Prostate gland (tissue), 2 donors: ENCODE measurements around the gene SLC10A7. TPM values are rescaled to one million over a fixed set of nuclear protein-coding genes. Genes with fewer than 3 reads are reported as not detected.
A peak's percentile ranks its signal among the peaks of the same experiment; 100 is the strongest.

Source experiments
- DNase-seq: peaks from one replicate; pipeline ENCODE4 v3.0.0-alpha.2; 2019; ENCODE audit warnings: low spot score
- H3K27ac ChIP-seq, 2 donors: fragments of 200-600 bp; sonication (generic); 2 replicates each; pipeline ENCODE4 v1.5.1; 2017 to 2019
- H3K27me3 ChIP-seq: fragments of 200-600 bp; sonication (generic); replicated peaks from 2 replicates; pipeline ENCODE4 v1.5.1; 2019; ENCODE audit not compliant: insufficient read depth
- H3K36me3 ChIP-seq, 2 donors: fragments of 200-600 bp; sonication (generic); 1 replicate in 1 of 2; 2 replicates in 1 of 2; pipeline versions ENCODE4 v1.5.1 to v1.8.1; 2017 to 2019
- H3K4me1 ChIP-seq: fragments of 200-600 bp; sonication (generic); replicated peaks from 2 replicates; pipeline ENCODE4 v1.5.1; 2019
- H3K4me3 ChIP-seq, 2 donors: fragments of 200-600 bp; sonication (generic); 2 replicates each; pipeline ENCODE4 v1.5.1; 2017 to 2019
- H3K9me3 ChIP-seq: fragments of 200-600 bp; sonication (generic); 2 replicates; pipeline ENCODE4 v1.5.1; 2017
- CTCF ChIP-seq, 4 experiments: fragments of 200-600 bp in 2 of 4; fragments of 450-650 bp in 2 of 4; sonication (generic) in 2 of 4; IDR thresholded peaks; 1 replicate in 3 of 4; 2 replicates in 1 of 4; pipeline ENCODE4 v1.5.1; 2016 to 2019; ENCODE audit warnings: antibody characterized with exemption in 4 of 4, mild to moderate bottlenecking in 2 of 4, moderate library complexity in 2 of 4
- POLR2A ChIP-seq: fragments of 450-650 bp; IDR thresholded peaks from one replicate; pipeline ENCODE4 v1.6.1; 2016; ENCODE audit warnings: antibody characterized with exemption, mild to moderate bottlenecking
- POLR2AphosphoS5 ChIP-seq: sonication (generic); formaldehyde crosslinking; IDR thresholded peaks from one replicate; pipeline ENCODE4 v1.6.1; 2017; ENCODE audit warnings: antibody characterized with exemption
- WGBS: methylation state at CpG from one replicate; pipeline ENCODE4 v1.1.5; 2018; 5-methylcytosine and 5-hydroxymethylcytosine counted together
- intact Hi-C: fragments of 100-400 bp; cut with DNase I; formaldehyde crosslinking; loops from one replicate; pipeline ENCODE4 v1.14.2; 2022
- total RNA-seq, 2 donors: library from RNA; depleted of rRNA; stranded (reverse); fragments of >200 nt; gene quantifications; one replicate each; pipeline ENCODE4 v1.1.0, GENCODE V29; 2016

Gene SLC10A7
- total RNA-seq, 2 donors from 2014 or later: 9.9 to 11.2 TPM

DNA sequence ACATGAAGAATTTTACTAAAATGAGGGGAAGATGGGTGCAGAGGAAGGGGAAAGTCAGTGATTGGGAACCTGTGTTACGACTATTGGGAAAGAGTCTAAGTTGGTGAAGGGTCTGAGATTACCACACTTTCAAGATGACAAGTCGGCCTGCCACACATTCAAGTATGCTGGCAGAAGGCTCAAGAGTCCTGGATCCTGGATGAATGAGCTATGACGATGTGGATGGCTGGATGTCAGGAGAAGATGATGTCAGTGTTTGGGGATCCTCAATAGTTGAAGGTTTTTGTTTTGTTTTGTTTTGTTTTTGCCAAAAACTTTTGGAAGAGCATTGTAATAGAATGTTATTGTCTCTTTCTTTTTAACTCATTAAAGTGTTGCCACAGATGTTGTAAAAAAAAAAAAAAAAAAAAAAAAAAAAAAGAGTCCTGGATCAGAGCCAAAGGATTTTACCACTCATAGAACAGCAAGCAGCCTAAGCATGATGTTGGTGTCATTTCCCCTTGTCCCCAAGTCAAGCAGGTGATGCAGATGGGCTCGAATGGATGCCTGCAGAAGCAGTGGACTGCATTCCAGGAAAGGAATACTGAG lies 186.8 kb downstream of the SLC10A7 start:
- intact Hi-C loops: no loop called here
- no peak overlapping the region for H3K4me3 ChIP-seq
- no peaks in the 10 kb centered on the region for H3K4me1 ChIP-seq
- WGBS: 85% methylated on average over 4 of the region's 4 CpGs
- no peaks in the 10 kb centered on the region for H3K36me3 ChIP-seq
- H3K9me3 ChIP-seq: no peaks in the 10 kb centered on the region
- no peak for DNase-seq
- no peaks in the 10 kb centered on the region for H3K27me3 ChIP-seq
- no peak overlapping the region for H3K27ac ChIP-seq
- TF ChIP-seq CTCF (IDR thresholded peaks at IDR 0.05) (no peak), POLR2A (no peak), POLR2AphosphoS5 (no peak)

DNA sequence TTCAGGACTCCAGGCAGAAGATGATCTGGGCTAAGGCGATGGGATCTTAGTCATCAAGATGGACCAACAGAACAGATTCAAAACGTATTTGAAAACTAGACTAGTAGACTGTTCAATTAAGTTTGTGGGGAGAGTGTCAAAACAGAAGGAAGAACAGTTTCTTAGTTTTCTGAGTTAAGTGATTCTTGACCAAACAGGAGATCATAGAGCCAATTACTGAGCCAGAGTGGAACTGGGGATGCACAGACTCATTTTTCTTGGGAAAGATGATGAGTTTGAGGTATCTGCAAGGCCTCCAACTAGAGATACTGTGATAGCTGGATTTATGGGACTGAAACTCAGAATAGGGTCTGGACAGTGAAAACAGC lies 187.9 kb downstream of the SLC10A7 start:
- DNase-seq: no peak
- TF ChIP-seq CTCF (IDR thresholded peaks at IDR 0.05) (no peak), POLR2AphosphoS5 (no peak), POLR2A (no peak)
- intact Hi-C loops: no loop called here
- H3K36me3 ChIP-seq: no peaks in the 10 kb centered on the region
- no peaks in the 10 kb centered on the region for H3K4me1 ChIP-seq
- 39% methylated on average over 2 of the region's 2 CpGs for WGBS
- no peaks in the 10 kb centered on the region for H3K9me3 ChIP-seq
- H3K27ac ChIP-seq: no peak overlapping the region
- no peak overlapping the region for H3K4me3 ChIP-seq
- H3K27me3 ChIP-seq: no peaks in the 10 kb centered on the region

DNA sequence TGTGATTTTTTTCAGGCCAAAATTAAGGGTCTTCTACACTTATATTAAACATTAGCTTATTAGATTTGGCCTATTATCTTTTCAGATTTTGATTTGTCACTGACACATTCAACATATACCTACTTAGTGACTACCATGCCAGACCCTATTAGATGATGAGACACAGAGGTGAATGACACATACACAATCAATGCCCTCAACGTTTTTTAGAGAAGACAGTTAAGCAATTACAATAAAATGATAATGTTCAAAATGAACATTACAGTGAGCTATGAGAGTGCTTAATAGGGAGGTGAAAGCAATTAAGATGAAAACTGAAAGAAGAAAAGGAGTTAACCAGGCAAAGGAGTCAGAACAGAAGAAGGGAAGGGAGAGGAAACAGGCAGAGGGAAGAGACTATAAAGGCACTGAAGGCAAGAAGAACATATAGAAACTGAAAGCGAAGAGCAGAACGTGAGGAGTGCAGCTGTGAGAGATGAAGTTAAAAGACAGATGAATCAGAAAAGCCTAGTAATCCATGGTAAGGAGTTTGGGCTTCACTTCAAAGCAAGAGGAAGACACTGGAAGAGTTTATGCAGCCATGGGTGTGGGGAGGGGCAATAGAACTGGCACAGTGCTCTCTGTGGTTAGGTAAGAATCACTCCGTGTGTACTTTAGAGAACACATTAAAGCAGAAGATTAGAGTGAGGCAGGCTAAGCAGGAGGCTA lies 188.4 kb downstream of the SLC10A7 start:
- no peak overlapping the region for H3K4me3 ChIP-seq
- no peaks in the 10 kb centered on the region for H3K27me3 ChIP-seq
- intact Hi-C loops: no loop called here
- no peaks in the 10 kb centered on the region for H3K9me3 ChIP-seq
- H3K36me3 ChIP-seq: no peaks in the 10 kb centered on the region
- no peak overlapping the region for H3K27ac ChIP-seq
- 34% methylated on average over 4 of the region's 4 CpGs for WGBS
- no peak for TF ChIP-seq CTCF (IDR thresholded peaks at IDR 0.05)
- peak; percentile 55 for TF ChIP-seq POLR2AphosphoS5
- peak; percentile 16 for DNase-seq
- H3K4me1 ChIP-seq: no peaks in the 10 kb centered on the region

DNA sequence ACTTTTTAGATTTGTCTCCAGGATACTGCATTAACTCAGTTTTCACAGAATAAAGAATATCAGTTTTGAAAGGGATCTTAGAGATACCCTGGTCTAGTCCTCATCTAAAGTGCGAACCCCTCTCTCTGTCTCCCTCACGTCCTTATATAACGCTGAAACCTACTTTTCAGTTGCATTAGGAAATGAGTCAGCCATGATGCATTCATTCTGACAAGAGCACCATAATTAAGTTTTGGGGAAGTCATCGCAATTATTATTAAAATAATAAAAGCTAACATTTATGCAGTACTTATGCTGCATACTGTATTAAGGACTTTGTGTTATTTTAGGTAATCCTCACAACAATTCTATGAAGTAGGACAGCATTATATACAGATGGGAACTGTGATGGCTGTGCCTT lies 191.3 kb downstream of the SLC10A7 start:
- Histone ChIP-seq H3K9me3 (no peaks in the 10 kb centered on the region), H3K27ac (no peak overlapping the region), H3K27me3 (no peaks in the 10 kb centered on the region), H3K36me3 (no peaks in the 10 kb centered on the region), H3K4me3 (no peak overlapping the region), H3K4me1 (no peaks in the 10 kb centered on the region)
- no peak for TF ChIP-seq CTCF (IDR thresholded peaks at IDR 0.05)
- no peak for TF ChIP-seq POLR2A
- no peak for TF ChIP-seq POLR2AphosphoS5
- intact Hi-C loops: no loop called here
- DNase-seq: no peak
- WGBS: 91% methylated on average over 4 of the region's 4 CpGs

- Histone ChIP-seq H3K4me3 (no peak overlapping the region), H3K27me3 (no peaks in the 10 kb centered on the region), H3K27ac (no peak overlapping the region), H3K4me1 (no peaks in the 10 kb centered on the region), H3K36me3 (no peaks in the 10 kb centered on the region), H3K9me3 (no peaks in the 10 kb centered on the region)
- DNase-seq: no peak
- TF ChIP-seq CTCF (IDR thresholded peaks at IDR 0.05) (no peak), POLR2A (no peak), POLR2AphosphoS5 (no peak)
- intact Hi-C loops: no loop called here
Measured at GRCh38 chr4:146329050-146329716, 192.6 kb downstream of the SLC10A7 start.
